Neural cell (in vitro differentiated cells): ENCODE data around the gene ACTL8. TPM values are rescaled to one million over a fixed set of nuclear protein-coding genes. Genes with fewer than 3 reads are reported as not detected.

ENCODE experiments used
- H2AFZ ChIP-seq: fragments of 200-600, 300-800 bp; sonication (generic), shearing (Covaris generic); 2 replicates; pipeline ENCODE4 v1.6.0; 2014; ENCODE audit warnings: low read depth, mild to moderate bottlenecking, antibody characterized with exemption, low read length, moderate library complexity
- H3F3A ChIP-seq: fragments of 200-600 bp; shearing (Covaris generic); 2 replicates; pipeline ENCODE4 v1.6.1; 2016; ENCODE audit warnings: mild to moderate bottlenecking, moderate library complexity, mixed read lengths, antibody characterized with exemption, low read length; ENCODE audit not compliant: insufficient read depth, poor library complexity, severe bottlenecking
- H3K27ac ChIP-seq: fragments of 200-600, 300-800 bp; sonication (generic), shearing (Covaris generic); 2 replicates; pipeline ENCODE4 v1.5.1; 2014; ENCODE audit warnings: mild to moderate bottlenecking, low read length, moderate library complexity
- H3K27me3 ChIP-seq: fragments of 300-800, 200-600 bp; sonication (generic), shearing (Covaris generic); 2 replicates; pipeline ENCODE4 v1.6.0; 2014; ENCODE audit warnings: mild to moderate bottlenecking, low read depth, low read length, moderate library complexity; ENCODE audit not compliant: insufficient read depth
- H3K36me3 ChIP-seq: fragments of 300-800, 200-600 bp; sonication (generic), shearing (Covaris generic); 2 replicates; pipeline ENCODE4 v1.5.1; 2014; ENCODE audit warnings: mild to moderate bottlenecking, antibody characterized with exemption, low read length, moderate library complexity; ENCODE audit not compliant: insufficient read depth
- H3K4me2 ChIP-seq: fragments of 300-800, 200-600 bp; sonication (generic), shearing (Covaris generic); 2 replicates; pipeline ENCODE4 v1.6.0; 2014; ENCODE audit warnings: mild to moderate bottlenecking, low read length
- H3K4me3 ChIP-seq: fragments of 300-800, 200-600 bp; sonication (generic), shearing (Covaris generic); 2 replicates; pipeline ENCODE4 v1.5.1; 2014; ENCODE audit warnings: mild to moderate bottlenecking, low read length, moderate library complexity
- H3K79me2 ChIP-seq: fragments of 200-600 bp; shearing (Covaris generic); replicated peaks from 2 replicates; pipeline ENCODE4 v1.6.0; 2014; ENCODE audit warnings: mild to moderate bottlenecking, low read length, moderate library complexity; ENCODE audit not compliant: insufficient read depth
- H3K9ac ChIP-seq: fragments of 300-800, 200-600 bp; sonication (generic), shearing (Covaris generic); 2 replicates; pipeline ENCODE4 v1.6.1; 2016; ENCODE audit warnings: mild to moderate bottlenecking, low read length, mixed read lengths
- H3K9me2 ChIP-seq: fragments of 200-600 bp; shearing (Covaris generic); 2 replicates; pipeline ENCODE4 v1.6.1; 2016; ENCODE audit warnings: mild to moderate bottlenecking, low read length, mixed read lengths; ENCODE audit not compliant: insufficient read depth
- H3K9me3 ChIP-seq: fragments of 200-600, 300-800 bp; sonication (generic), shearing (Covaris generic); 2 replicates; pipeline ENCODE4 v1.6.1; 2016; ENCODE audit warnings: mild to moderate bottlenecking, mixed run types, low read length, moderate library complexity, mixed read lengths
- H4K20me1 ChIP-seq: fragments of 200-600 bp; shearing (Covaris generic); 2 replicates; pipeline ENCODE4 v1.6.1; 2016; ENCODE audit warnings: mild to moderate bottlenecking, mixed run types; ENCODE audit not compliant: insufficient read depth
- EP300 ChIP-seq: fragments of 450-650 bp; conservative IDR thresholded peaks from 2 replicates; pipeline ENCODE4 v1.6.1; 2014; ENCODE audit warnings: antibody characterized with exemption, mild to moderate bottlenecking, moderate library complexity; ENCODE audit not compliant: poor library complexity, severe bottlenecking
- EZH2 ChIP-seq: fragments of 200-600, 300-800 bp; shearing (Covaris generic), sonication (generic); IDR thresholded peaks from 2 replicates; pipeline ENCODE4 v1.6.1; 2014; ENCODE audit warnings: antibody characterized with exemption, low read length, borderline replicate concordance, mild to moderate bottlenecking; ENCODE audit not compliant: insufficient read depth, poor library complexity, severe bottlenecking
- MXI1 ChIP-seq: fragments of 450-650 bp; conservative IDR thresholded peaks from 2 replicates; pipeline ENCODE4 v1.6.1; 2014; ENCODE audit warnings: antibody characterized with exemption, mild to moderate bottlenecking; ENCODE audit not compliant: poor library complexity, severe bottlenecking
- POLR2AphosphoS5 ChIP-seq: IDR thresholded peaks from 2 replicates; pipeline ENCODE4 v1.6.1; 2012
- RAD21 ChIP-seq: fragments of 450-650 bp; conservative IDR thresholded peaks from 2 replicates; pipeline ENCODE4 v1.6.1; 2014; ENCODE audit warnings: antibody characterized with exemption, mild to moderate bottlenecking, moderate library complexity
- SMC3 ChIP-seq: fragments of 450-650 bp; conservative IDR thresholded peaks from 2 replicates; pipeline ENCODE4 v1.6.1; 2014; ENCODE audit warnings: antibody characterized with exemption, mild to moderate bottlenecking, moderate library complexity; ENCODE audit not compliant: poor library complexity
- TAF1 ChIP-seq: IDR thresholded peaks from 2 replicates; pipeline ENCODE4 v1.6.1; 2012; ENCODE audit warnings: low read depth
- polyA plus RNA-seq: library from polyadenylated mRNA; depleted of rRNA; stranded (reverse); fragments of >200 nt; gene quantifications from 2 replicates; pipeline ENCODE4 v1.2.3, GENCODE V29; 2014
- TF ChIP-seq, protein P1 (sequence below): fragments of 450-650 bp; IDR thresholded peaks from 2 replicates; pipeline ENCODE4 v1.5.1; 2014; ENCODE audit warnings: antibody characterized with exemption, mild to moderate bottlenecking, moderate library complexity; ENCODE audit not compliant: poor library complexity, severe bottlenecking
- TF ChIP-seq, protein P2 (sequence below): IDR thresholded peaks from 2 replicates; pipeline ENCODE4 v1.6.1; 2012; ENCODE audit warnings: borderline replicate concordance

The ACTL8 gene
- polyA plus RNA-seq, 1 donor from 2014 or later, result not detected

DNA sequence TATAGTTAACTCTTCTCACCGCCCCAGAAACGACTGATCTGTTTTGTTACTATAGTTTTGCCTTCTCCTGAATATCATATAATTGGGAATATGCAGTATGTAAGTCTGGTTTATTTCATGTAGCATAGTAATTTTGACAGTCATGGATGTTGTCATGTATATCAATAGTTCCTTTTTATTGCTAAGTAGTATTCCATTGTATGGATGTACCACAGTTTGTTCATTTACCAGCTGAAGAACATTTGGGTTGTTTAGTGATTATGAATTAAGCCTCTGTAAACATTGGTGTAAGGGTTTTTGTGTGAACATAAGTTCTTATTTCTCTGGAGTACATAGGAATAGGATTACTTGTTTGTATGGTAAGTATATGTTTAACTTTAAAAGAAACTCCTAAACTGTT lies 55.5 kb downstream of the ACTL8 start:
- no peak overlapping the region for H3K4me2 ChIP-seq
- H3K36me3 ChIP-seq, result no peaks in the 10 kb centered on the region
- no peak overlapping the region for H3K9ac ChIP-seq
- no peaks in the 10 kb centered on the region for H4K20me1 ChIP-seq
- TF ChIP-seq, protein P1, sequence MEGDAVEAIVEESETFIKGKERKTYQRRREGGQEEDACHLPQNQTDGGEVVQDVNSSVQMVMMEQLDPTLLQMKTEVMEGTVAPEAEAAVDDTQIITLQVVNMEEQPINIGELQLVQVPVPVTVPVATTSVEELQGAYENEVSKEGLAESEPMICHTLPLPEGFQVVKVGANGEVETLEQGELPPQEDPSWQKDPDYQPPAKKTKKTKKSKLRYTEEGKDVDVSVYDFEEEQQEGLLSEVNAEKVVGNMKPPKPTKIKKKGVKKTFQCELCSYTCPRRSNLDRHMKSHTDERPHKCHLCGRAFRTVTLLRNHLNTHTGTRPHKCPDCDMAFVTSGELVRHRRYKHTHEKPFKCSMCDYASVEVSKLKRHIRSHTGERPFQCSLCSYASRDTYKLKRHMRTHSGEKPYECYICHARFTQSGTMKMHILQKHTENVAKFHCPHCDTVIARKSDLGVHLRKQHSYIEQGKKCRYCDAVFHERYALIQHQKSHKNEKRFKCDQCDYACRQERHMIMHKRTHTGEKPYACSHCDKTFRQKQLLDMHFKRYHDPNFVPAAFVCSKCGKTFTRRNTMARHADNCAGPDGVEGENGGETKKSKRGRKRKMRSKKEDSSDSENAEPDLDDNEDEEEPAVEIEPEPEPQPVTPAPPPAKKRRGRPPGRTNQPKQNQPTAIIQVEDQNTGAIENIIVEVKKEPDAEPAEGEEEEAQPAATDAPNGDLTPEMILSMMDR, result no peak
- TF ChIP-seq RAD21, result no peak
- no peak for TF ChIP-seq POLR2AphosphoS5
- TF ChIP-seq EZH2, result no peak
- no peak for TF ChIP-seq TAF1
- TF ChIP-seq, protein P2, sequence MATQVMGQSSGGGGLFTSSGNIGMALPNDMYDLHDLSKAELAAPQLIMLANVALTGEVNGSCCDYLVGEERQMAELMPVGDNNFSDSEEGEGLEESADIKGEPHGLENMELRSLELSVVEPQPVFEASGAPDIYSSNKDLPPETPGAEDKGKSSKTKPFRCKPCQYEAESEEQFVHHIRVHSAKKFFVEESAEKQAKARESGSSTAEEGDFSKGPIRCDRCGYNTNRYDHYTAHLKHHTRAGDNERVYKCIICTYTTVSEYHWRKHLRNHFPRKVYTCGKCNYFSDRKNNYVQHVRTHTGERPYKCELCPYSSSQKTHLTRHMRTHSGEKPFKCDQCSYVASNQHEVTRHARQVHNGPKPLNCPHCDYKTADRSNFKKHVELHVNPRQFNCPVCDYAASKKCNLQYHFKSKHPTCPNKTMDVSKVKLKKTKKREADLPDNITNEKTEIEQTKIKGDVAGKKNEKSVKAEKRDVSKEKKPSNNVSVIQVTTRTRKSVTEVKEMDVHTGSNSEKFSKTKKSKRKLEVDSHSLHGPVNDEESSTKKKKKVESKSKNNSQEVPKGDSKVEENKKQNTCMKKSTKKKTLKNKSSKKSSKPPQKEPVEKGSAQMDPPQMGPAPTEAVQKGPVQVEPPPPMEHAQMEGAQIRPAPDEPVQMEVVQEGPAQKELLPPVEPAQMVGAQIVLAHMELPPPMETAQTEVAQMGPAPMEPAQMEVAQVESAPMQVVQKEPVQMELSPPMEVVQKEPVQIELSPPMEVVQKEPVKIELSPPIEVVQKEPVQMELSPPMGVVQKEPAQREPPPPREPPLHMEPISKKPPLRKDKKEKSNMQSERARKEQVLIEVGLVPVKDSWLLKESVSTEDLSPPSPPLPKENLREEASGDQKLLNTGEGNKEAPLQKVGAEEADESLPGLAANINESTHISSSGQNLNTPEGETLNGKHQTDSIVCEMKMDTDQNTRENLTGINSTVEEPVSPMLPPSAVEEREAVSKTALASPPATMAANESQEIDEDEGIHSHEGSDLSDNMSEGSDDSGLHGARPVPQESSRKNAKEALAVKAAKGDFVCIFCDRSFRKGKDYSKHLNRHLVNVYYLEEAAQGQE, result no peak
- TF ChIP-seq SMC3, result no peak
- TF ChIP-seq EP300, result no peak
- no peak for TF ChIP-seq MXI1
- no peaks in the 10 kb centered on the region for H3F3A ChIP-seq
- no peak overlapping the region for H3K27ac ChIP-seq
- H3K79me2 ChIP-seq, result no peaks in the 10 kb centered on the region
- H3K9me2 ChIP-seq, result no peaks in the 10 kb centered on the region
- no peaks in the 10 kb centered on the region for H3K27me3 ChIP-seq
- no peak overlapping the region for H2AFZ ChIP-seq
- peaks cover 4% of the 10 kb centered on the region for H3K9me3 ChIP-seq
- no peak overlapping the region for H3K4me3 ChIP-seq

DNA sequence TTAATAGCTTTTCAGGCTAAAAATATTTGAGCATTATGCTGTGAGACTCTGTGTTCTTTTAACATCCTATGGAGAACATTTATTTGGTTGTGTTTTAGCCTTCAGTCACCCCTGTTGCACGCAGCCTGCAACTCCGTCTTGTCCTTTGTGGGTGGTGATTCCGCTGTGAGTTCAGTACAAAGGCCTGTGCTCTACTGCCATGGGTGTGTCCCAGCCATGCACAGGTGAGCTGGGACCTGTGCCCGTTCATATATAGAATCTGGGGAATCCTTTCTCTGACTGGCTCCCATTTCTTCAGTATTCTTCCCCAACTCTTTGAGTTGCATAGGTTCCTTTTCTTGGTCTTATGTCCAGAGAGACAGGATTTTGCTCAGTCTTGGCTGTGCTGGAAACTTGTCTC lies 61.4 kb downstream of the ACTL8 start:
- H3K36me3 ChIP-seq, result no peaks in the 10 kb centered on the region
- TF ChIP-seq RAD21 (no peak), MXI1 (no peak), SMC3 (no peak), POLR2AphosphoS5 (no peak), EP300 (no peak), TAF1 (no peak), EZH2 (no peak)
- TF ChIP-seq, protein P2, result no peak
- TF ChIP-seq, protein P1, result no peak
- no peaks in the 10 kb centered on the region for H3K9me2 ChIP-seq
- no peaks in the 10 kb centered on the region for H3K27me3 ChIP-seq
- H2AFZ ChIP-seq, result no peak overlapping the region
- H3F3A ChIP-seq, result no peaks in the 10 kb centered on the region
- H3K9me3 ChIP-seq, result no peaks in the 10 kb centered on the region
- H3K27ac ChIP-seq, result no peak overlapping the region
- no peak overlapping the region for H3K9ac ChIP-seq
- H4K20me1 ChIP-seq, result no peaks in the 10 kb centered on the region
- no peak overlapping the region for H3K4me3 ChIP-seq
- H3K79me2 ChIP-seq, result no peaks in the 10 kb centered on the region
- H3K4me2 ChIP-seq, result no peak overlapping the region
